Adrenal gland (tissue), 12 donors: ENCODE measurements around the gene CCNL1. TPM values are rescaled to one million over a fixed set of nuclear protein-coding genes. Genes with fewer than 3 reads are reported as not detected.

Source experiments
- DNase-seq, 7 donors: peaks; one replicate each; pipeline ENCODE4 v3.0.0-alpha.2; 2019 to 2020
- H3K27ac ChIP-seq, 5 donors: fragments of 200-600 bp; sonication (generic) in 4 of 5; 1 replicate in 3 of 5; 2 replicates in 2 of 5; pipeline versions ENCODE4 v1.5.1 to v1.8.0; 2016 to 2020; ENCODE audit warnings: mild to moderate bottlenecking in 1 of 5
- H3K27me3 ChIP-seq: fragments of 200-600 bp; 2 replicates; pipeline ENCODE4 v1.8.0; 2021
- H3K36me3 ChIP-seq, 2 donors: fragments of 200-600 bp; replicated peaks in 1 of 2; 1 replicate in 1 of 2; 2 replicates in 1 of 2; pipeline versions ENCODE4 v1.5.1 to v1.8.0; 2018 to 2022
- H3K4me1 ChIP-seq, 2 donors: fragments of 200-600 bp; replicated peaks in 1 of 2; 1 replicate in 1 of 2; 2 replicates in 1 of 2; pipeline versions ENCODE4 v1.5.1 to v1.8.0; 2018 to 2021
- H3K4me3 ChIP-seq, 4 donors: fragments of 200-600 bp; sonication (generic) in 3 of 4; one replicate each; pipeline ENCODE4 v1.5.1; 2016 to 2018
- H3K9me3 ChIP-seq, 3 donors: fragments of 200-600 bp; sonication (generic) in 1 of 3; replicated peaks in 1 of 3; 1 replicate in 2 of 3; 2 replicates in 1 of 3; pipeline versions ENCODE4 v1.5.1 to v1.8.0; 2016 to 2021
- CTCF ChIP-seq, 6 experiments: fragments of 450-650 bp in 4 of 6; fragments of 200-600 bp in 2 of 6; sonication (generic) in 1 of 6; IDR thresholded peaks; 1 replicate in 5 of 6; 2 replicates in 1 of 6; pipeline versions ENCODE4 v1.5.1 to v1.8.0; 2016 to 2021; ENCODE audit warnings: antibody characterized with exemption in 6 of 6, mild to moderate bottlenecking in 2 of 6, moderate library complexity in 1 of 6
- POLR2A ChIP-seq, 2 donors: fragments of 450-650 bp; IDR thresholded peaks; one replicate each; pipeline ENCODE4 v1.6.1; 2017; ENCODE audit warnings: antibody characterized with exemption in 2 of 2, mild to moderate bottlenecking in 2 of 2, moderate library complexity in 1 of 2
- WGBS, 4 donors: extraction: QIAGEN DNeasy Blood & Tissue Kit in 2 of 4; methylation state at CpG; one replicate each; pipeline versions ENCODE4 v1.1.5 to v1.1.7; 2013 to 2017; 5-methylcytosine and 5-hydroxymethylcytosine counted together
- intact Hi-C, 2 donors: fragments of 100-400 bp; cut with DNase I; formaldehyde crosslinking; loops; one replicate each; pipeline versions ENCODE4 v1.14.1 to v1.15.0; 2022 to 2023
- polyA plus RNA-seq, 3 donors: library from polyadenylated mRNA; stranded (reverse); fragments of 200-250 nt in 2 of 3; fragments of 350-450 nt in 1 of 3; fragmentation: Illumina TruSeq in 1 of 3; extraction: RNeasy Lipid Tissue Mini Kit (QIAGEN cat#74804) in 1 of 3; gene quantifications; one replicate each; pipeline ENCODE4 v1.2.3, GENCODE V29; 2013 to 2014
- total RNA-seq, 9 donors: library from RNA; depleted of rRNA in 4 of 9; stranded (reverse); fragments of >200 nt in 4 of 9; fragments of 120-200 nt in 1 of 9; fragmentation: NEBNext Ultra II Directional in 1 of 9; extraction: Animal tissue kit (Norgen Biotek cat#: 25700) in 1 of 9; gene quantifications; one replicate each; pipeline versions ENCODE4 v1.1.0 to v1.2.4, GENCODE V29; 2013 to 2023
- donor health status: healthy with polysubstance abuse.
- donor health status: Bipolar disorder and iron deficiency.
- donor health status: DM: yes; HTN: yes; CAD: no.
- donor health status: DM: no; HTN: no; CAD: no.
- donor health status: DM: no; HTN: no; CAD: no.
- donor health status: DM: yes; HTN: yes; CAD: no.

CCNL1 gene
- total and polyA plus RNA-seq, 12 donors: 50.1 to 223 (median 105) TPM

- H3K4me1 ChIP-seq: peaks cover 31 to 55% of the 10 kb centered on the region in 2 donors
Observed at GRCh38 chr3:157131861-157132260, 28.1 kb downstream of the CCNL1 start.

GRCh38 chr3:157130467-157131251 lies 29.3 kb downstream of the CCNL1 start:
- TF ChIP-seq POLR2A (IDR thresholded peaks at IDR 0.05): no peak
- peak; percentile 18 to 60 (median 53) for TF ChIP-seq CTCF (IDR thresholded peaks at IDR 0.05)
- DNase-seq: peak in 2 of 7 donors; percentile 35 to 38
- Histone ChIP-seq H3K27ac (peak overlapping the region in 2 of 5 donors; percentile 63 to 75), H3K27me3 (no peaks in the 10 kb centered on the region), H3K9me3 (no peaks in the 10 kb centered on the region), H3K4me1 (peaks cover 19 to 43% of the 10 kb centered on the region in 2 donors), H3K36me3 (no peaks in the 10 kb centered on the region), H3K4me3 (no peak overlapping the region)
- WGBS, 4 donors: 35 to 40% (median 38%) methylated on average over 18 to 23 of the region's 23 CpGs
- intact Hi-C loops: loop anchor here (5.0 to 10.0 kb wide), 3 partner anchors 38 to 576 kb away; partner anchors contain the start of gene SSR3 (in 1 of the 2)

More at GRCh38 chr3:157131861-157132260, 28.1 kb downstream of the CCNL1 start:
- WGBS, 4 donors: 43 to 81% (median 67%) methylated on average over 5 of the region's 5 CpGs
- no peaks in the 10 kb centered on the region for H3K27me3 ChIP-seq
- H3K36me3 ChIP-seq: no peaks in the 10 kb centered on the region
- TF ChIP-seq CTCF (IDR thresholded peaks at IDR 0.05) (no peak), POLR2A (IDR thresholded peaks at IDR 0.05) (no peak)
- intact Hi-C loops: loop anchor here (5.0 to 10.0 kb wide), 3 partner anchors 40 to 577 kb away; partner anchors contain the start of gene SSR3 (in 1 of the 2)
- no peak overlapping the region for H3K4me3 ChIP-seq
- no peak overlapping the region for H3K27ac ChIP-seq
- DNase-seq: no peak
- no peaks in the 10 kb centered on the region for H3K9me3 ChIP-seq

GRCh38 chr3:157129803-157130466 lies 30.0 kb downstream of the CCNL1 start:
- intact Hi-C loops: loop anchor here (5.0 to 10.0 kb wide), 3 partner anchors 38 to 575 kb away; partner anchors contain the start of gene SSR3 (in 1 of the 2)
- DNase-seq: no peak
- no peaks in the 10 kb centered on the region for H3K36me3 ChIP-seq
- H3K27ac ChIP-seq: peak overlapping the region in 3 of 5 donors; percentile 56 to 75 (median 63)
- H3K27me3 ChIP-seq: no peaks in the 10 kb centered on the region
- H3K4me1 ChIP-seq: peaks cover 15 to 39% of the 10 kb centered on the region in 2 donors
- 75 to 81% (median 78%) methylated on average over 20 of the region's 20 CpGs for WGBS, 4 donors
- TF ChIP-seq POLR2A (IDR thresholded peaks at IDR 0.05): no peak
- no peak for TF ChIP-seq CTCF (IDR thresholded peaks at IDR 0.05)
- no peaks in the 10 kb centered on the region for H3K9me3 ChIP-seq
- no peak overlapping the region for H3K4me3 ChIP-seq
